ENCODE measurements around the gene IL10RB. TPM values are rescaled to one million over a fixed set of nuclear protein-coding genes. Genes with fewer than 3 reads are reported as not detected.

The IL10RB gene
- total and polyA plus RNA-seq, 2 of the 8 experiments (the other 6 are each of a cell fraction or from before 2014, with no cell fraction given): 2.7 to 3.2 TPM

GRCh38 chr21:33293136-33293535, 27.0 kb downstream of the IL10RB start:
- no peak overlapping the region for H4K5ac ChIP-seq (ENCODE audit: insufficient read length, low read depth, low read length)
- H3K4me3 ChIP-seq (ENCODE audit: extremely low read depth in 1 of 4, insufficient read depth in 2 of 4, low read depth in 3 of 4, low read length in 4 of 4): no peak overlapping the region
- no peak overlapping the region for H2BK12ac ChIP-seq (ENCODE audit: low read depth, low read length)
- CTCF ChIA-PET (ENCODE audit: partially characterized antibody): interaction anchor here (0.7 to 0.9 kb wide), 2 partner anchors 10 to 66 kb away, joined by 3 read pairs; no protein-coding TSS in a partner anchor
- H3K27me3 ChIP-seq (replicated peaks in 1 of 4; ENCODE audit: control insufficient read depth in 3 of 4, extremely low read depth in 1 of 4, insufficient read depth in 3 of 4, low read length in 3 of 4): no peaks in the 10 kb centered on the region
- no peaks in the 10 kb centered on the region for H3K79me2 ChIP-seq (ENCODE audit: control insufficient read depth in 1 of 2, insufficient read depth in 2 of 2, low read length in 2 of 2)
- no peak overlapping the region for H4K91ac ChIP-seq (replicated peaks; ENCODE audit: insufficient read length, low read length)
- no peak overlapping the region for H3K14ac ChIP-seq (ENCODE audit: insufficient read length)
- H3K4me1 ChIP-seq (replicated peaks in 1 of 4; ENCODE audit: control insufficient read depth in 3 of 4, insufficient read depth in 4 of 4, low read length in 3 of 4): no peaks in the 10 kb centered on the region
- DNase-seq (ENCODE audit: low read depth in 1 of 2, low spot score in 2 of 2) (no peak), FAIRE-seq (no peak)
- WGBS, 2 experiments (ENCODE audit: extremely low coverage in 1 of 2, insufficient coverage in 1 of 2, insufficient read length in 1 of 2, insufficient replicate concordance in 2 of 2, low coverage in 1 of 2, low lambda C conversion rate in 2 of 2, missing lambda C conversion rate in 1 of 2): 84% methylated on average over 7 of the region's 7 CpGs; no CpG with 5 or more reads in 1 of the 2 experiments
- H3K4ac ChIP-seq (replicated peaks; ENCODE audit: insufficient read length, low read depth, low read length): no peak overlapping the region
- H4K8ac ChIP-seq (ENCODE audit: extremely low read depth, insufficient read depth, low read length): no peak overlapping the region
- H2BK120ac ChIP-seq (replicated peaks; ENCODE audit: low read depth, low read length): no peak overlapping the region
- no peak overlapping the region for H2BK20ac ChIP-seq (ENCODE audit: low read length)
- no peak overlapping the region for H2BK5ac ChIP-seq (ENCODE audit: low read depth, low read length)
- no peak overlapping the region for H2AFZ ChIP-seq (ENCODE audit: low read length)
- no peak overlapping the region for H3K56ac ChIP-seq (replicated peaks; ENCODE audit: insufficient read length, low read depth, low read length)
- H2BK15ac ChIP-seq (ENCODE audit: low read length): no peak overlapping the region
- no peak overlapping the region for H3K27ac ChIP-seq (ENCODE audit: low read depth, low read length)
- H3K36me3 ChIP-seq (ENCODE audit: control insufficient read depth in 2 of 4, insufficient read depth in 4 of 4, low read length in 3 of 4): no peaks in the 10 kb centered on the region
- H4K20me1 ChIP-seq (replicated peaks in 1 of 2; ENCODE audit: control insufficient read depth in 1 of 2, insufficient read depth in 2 of 2, low read length in 2 of 2): peaks cover 0 to 2% of the 10 kb centered on the region in 2 experiments
- no peaks in the 10 kb centered on the region for H3K23me2 ChIP-seq (ENCODE audit: low read depth, low read length)
- POLR2A ChIA-PET (ENCODE audit: partially characterized antibody): interaction anchor here (1.2 kb wide), 1 partner anchor 21 kb away, joined by 3 read pairs; no protein-coding TSS in a partner anchor
- H3K18ac ChIP-seq (ENCODE audit: extremely low read depth, low read length): no peak overlapping the region
- H3K23ac ChIP-seq (ENCODE audit: insufficient read length): no peak overlapping the region
- H3K9me3 ChIP-seq (ENCODE audit: insufficient read depth in 2 of 2, low read depth in 1 of 2, low read length in 1 of 2): no peaks in the 10 kb centered on the region
- no peak overlapping the region for H3K4me2 ChIP-seq (ENCODE audit: insufficient read depth in 1 of 2, low read depth in 2 of 2, low read length in 2 of 2)
- H3K79me1 ChIP-seq (ENCODE audit: low read depth, low read length): no peaks in the 10 kb centered on the region
- no peak overlapping the region for H3K9ac ChIP-seq (replicated peaks in 1 of 4; ENCODE audit: extremely low read depth in 1 of 4, low read depth in 3 of 4, low read length in 3 of 4)
- no peak overlapping the region for H2AK5ac ChIP-seq (ENCODE audit: low read depth, low read length)
- TF ChIP-seq GTF2F1 (IDR thresholded peaks at IDR 0.05; ENCODE audit: borderline replicate concordance, low read depth, low read length) (no peak), SP4 (IDR thresholded peaks at IDR 0.05; ENCODE audit: low read length) (no peak), SIRT6 (IDR thresholded peaks at IDR 0.05; ENCODE audit: low read length) (no peak), KDM1A (IDR thresholded peaks at IDR 0.05; ENCODE audit: borderline replicate concordance, low read length) (no peak), CEBPB (IDR thresholded peaks at IDR 0.05; ENCODE audit: low read depth, low read length) (no peak), BCL11A (IDR thresholded peaks at IDR 0.05; ENCODE audit: low read depth in 2 of 2, low read length in 2 of 2) (no peak), TCF12 (IDR thresholded peaks at IDR 0.05; ENCODE audit: low read depth, low read length) (no peak), RNF2 (IDR thresholded peaks at IDR 0.05; ENCODE audit: borderline replicate concordance, low read depth, low read length, missing control alignments, poor library complexity, severe bottlenecking) (no peak), ATF3 (IDR thresholded peaks at IDR 0.05; ENCODE audit: insufficient read depth, low read depth, low read length) (no peak), CTBP2 (IDR thresholded peaks at IDR 0.05; ENCODE audit: borderline replicate concordance, insufficient read depth, insufficient read length, low read length) (no peak), GABPA (IDR thresholded peaks at IDR 0.05; ENCODE audit: borderline replicate concordance, insufficient read depth, low read length) (no peak), BRCA1 (IDR thresholded peaks at IDR 0.05; ENCODE audit: low read depth, low read length) (no peak), EP300 (IDR thresholded peaks at IDR 0.05; ENCODE audit: borderline replicate concordance in 1 of 2, low read depth in 2 of 2, low read length in 2 of 2) (no peak)

Measured in H1 (cell line).